HG03060 (cell line): ENCODE measurements around the gene TMEM272.

Source experiments
- ATAC-seq: cut with Tn5 transposase; IDR thresholded peaks from one replicate; pipeline ENCODE4 v1.9.1; 2021; ENCODE audit warnings: low read depth, moderate number of reproducible peaks; ENCODE audit not compliant: unreplicated experiment

Gene TMEM272

GRCh38 chr13:51856027-51856736 lies 11.2 kb upstream of the TMEM272 start:
- no peak for ATAC-seq

GRCh38 chr13:51849145-51850101 lies 4.4 kb upstream of the TMEM272 start:
- ATAC-seq, result no peak

- no peak for ATAC-seq
These were observed 3.7 kb upstream of the TMEM272 start for GRCh38 chr13:51848674-51849073.

- ATAC-seq, result no peak
These were observed 1.8 kb upstream of the TMEM272 start for GRCh38 chr13:51846756-51847155.

GRCh38 chr13:51845574-51846318 lies 769 bp upstream of the TMEM272 start:
- no peak for ATAC-seq

GRCh38 chr13:51843529-51843928 lies 1.4 kb downstream of the TMEM272 start:
- no peak for ATAC-seq

GRCh38 chr13:51841732-51842131 lies 3.2 kb downstream of the TMEM272 start:
- no peak for ATAC-seq

- no peak for ATAC-seq
These were observed 4.1 kb downstream of the TMEM272 start for GRCh38 chr13:51840917-51841316.

- ATAC-seq, result no peak
These were observed 5.1 kb downstream of the TMEM272 start for GRCh38 chr13:51839711-51840540.

- no peak for ATAC-seq
These were observed 6.6 kb downstream of the TMEM272 start for GRCh38 chr13:51838240-51838846.

GRCh38 chr13:51837016-51837415 lies 8.0 kb downstream of the TMEM272 start:
- ATAC-seq, result no peak

- ATAC-seq, result no peak
These were observed 10.3 kb downstream of the TMEM272 start for GRCh38 chr13:51834581-51835171.

- ATAC-seq, result no peak
These were observed 11.0 kb downstream of the TMEM272 start for GRCh38 chr13:51833980-51834379.

- no peak for ATAC-seq
These were observed 12.4 kb downstream of the TMEM272 start for GRCh38 chr13:51832471-51833152.

GRCh38 chr13:51831519-51831918 lies 13.5 kb downstream of the TMEM272 start:
- ATAC-seq, result no peak

- no peak for ATAC-seq
These were observed 15.4 kb downstream of the TMEM272 start for GRCh38 chr13:51829568-51829899.

GRCh38 chr13:51828730-51829567 lies 16.0 kb downstream of the TMEM272 start:
- no peak for ATAC-seq

GRCh38 chr13:51827254-51827653 lies 17.7 kb downstream of the TMEM272 start:
- ATAC-seq, result no peak
